ENCODE measurements around the gene AHR.

The AHR gene

GRCh38 chr7:17354473-17354872 is 56.0 kb downstream of the AHR start:
- FAIRE-seq (no peak), DNase-seq (ENCODE audit: insufficient read length, low spot score) (no peak)
- no peak for TF ChIP-seq CTCF (IDR thresholded peaks at IDR 0.05; ENCODE audit: insufficient read depth, missing control alignments)

GRCh38 chr7:17355050-17355449 is 56.6 kb downstream of the AHR start:
- no peak for DNase-seq (ENCODE audit: insufficient read length, low spot score)
- no peak for TF ChIP-seq CTCF (IDR thresholded peaks at IDR 0.05; ENCODE audit: insufficient read depth, missing control alignments)
- FAIRE-seq, result no peak

GRCh38 chr7:17357952-17358351 is 59.5 kb downstream of the AHR start:
- DNase-seq (ENCODE audit: insufficient read length, low spot score), result no peak
- no peak for FAIRE-seq

GRCh38 chr7:17359610-17360009 is 61.2 kb downstream of the AHR start:
- FAIRE-seq (no peak), DNase-seq (ENCODE audit: insufficient read length, low spot score) (no peak)
- TF ChIP-seq CTCF (IDR thresholded peaks at IDR 0.05; ENCODE audit: insufficient read depth, missing control alignments), result no peak

More at GRCh38 chr7:17357952-17358351, 59.5 kb downstream of the AHR start:
- TF ChIP-seq CTCF (IDR thresholded peaks at IDR 0.05; ENCODE audit: insufficient read depth, missing control alignments), result no peak

GRCh38 chr7:17362439-17363105 is 64.1 kb downstream of the AHR start:
- TF ChIP-seq CTCF (IDR thresholded peaks at IDR 0.05; ENCODE audit: insufficient read depth, missing control alignments), result no peak
- DNase-seq (ENCODE audit: insufficient read length, low spot score), result no peak
- no peak for FAIRE-seq

- DNase-seq (ENCODE audit: insufficient read length, low spot score) (no peak), FAIRE-seq (no peak)
- TF ChIP-seq CTCF (IDR thresholded peaks at IDR 0.05; ENCODE audit: insufficient read depth, missing control alignments), result no peak
Measured at GRCh38 chr7:17364671-17365070, 66.2 kb downstream of the AHR start.

- FAIRE-seq (no peak), DNase-seq (ENCODE audit: insufficient read length, low spot score) (no peak)
- TF ChIP-seq CTCF (IDR thresholded peaks at IDR 0.05; ENCODE audit: insufficient read depth, missing control alignments), result no peak
Measured at GRCh38 chr7:17365775-17366174, 67.3 kb downstream of the AHR start.

Data from D721Med (cell line).